Measurements from ENCODE around the gene HIPK2. TPM values are rescaled to one million over a fixed set of nuclear protein-coding genes. Genes with fewer than 3 reads are reported as not detected.

Gene HIPK2
- total RNA-seq, 1 donor from 2014 or later = 61.5 TPM

GRCh38 chr7:139641337-139641992, 136.3 kb downstream of the HIPK2 start:
- DNase-seq (ENCODE audit: low read depth, low spot score) = no peak
- no peaks in the 10 kb centered on the region for H3K27me3 Mint-ChIP-seq (ENCODE audit: low read depth)
- peaks cover 18% of the 10 kb centered on the region for H3K4me1 Mint-ChIP-seq
- no peak overlapping the region for H3K4me3 Mint-ChIP-seq
- H3K9me3 Mint-ChIP-seq = peaks cover 3% of the 10 kb centered on the region
- H3K36me3 Mint-ChIP-seq (ENCODE audit: low read depth) = peaks cover 5% of the 10 kb centered on the region
- TF ChIP-seq CTCF (conservative IDR thresholded peaks at IDR 0.05) = no peak
- H3K27ac Mint-ChIP-seq (ENCODE audit: unreplicated experiment) = no peak overlapping the region

GRCh38 chr7:139640681-139641080, 137.1 kb downstream of the HIPK2 start:
- peaks cover 3% of the 10 kb centered on the region for H3K9me3 Mint-ChIP-seq
- no peak overlapping the region for H3K4me3 Mint-ChIP-seq
- H3K4me1 Mint-ChIP-seq = peaks cover 19% of the 10 kb centered on the region
- DNase-seq (ENCODE audit: low read depth, low spot score) = no peak
- no peak overlapping the region for H3K27ac Mint-ChIP-seq (ENCODE audit: unreplicated experiment)
- peaks cover 5% of the 10 kb centered on the region for H3K36me3 Mint-ChIP-seq (ENCODE audit: low read depth)
- H3K27me3 Mint-ChIP-seq (ENCODE audit: low read depth) = no peaks in the 10 kb centered on the region
- TF ChIP-seq CTCF (conservative IDR thresholded peaks at IDR 0.05) = no peak

GRCh38 chr7:139639563-139639962, 138.2 kb downstream of the HIPK2 start:
- H3K4me1 Mint-ChIP-seq = peaks cover 19% of the 10 kb centered on the region
- DNase-seq (ENCODE audit: low read depth, low spot score) = no peak
- H3K4me3 Mint-ChIP-seq = no peak overlapping the region
- H3K36me3 Mint-ChIP-seq (ENCODE audit: low read depth) = peaks cover 5% of the 10 kb centered on the region
- TF ChIP-seq CTCF (conservative IDR thresholded peaks at IDR 0.05) = no peak
- peak overlapping the region; percentile 53 for H3K27ac Mint-ChIP-seq (ENCODE audit: unreplicated experiment)
- peaks cover 3% of the 10 kb centered on the region for H3K9me3 Mint-ChIP-seq
- no peaks in the 10 kb centered on the region for H3K27me3 Mint-ChIP-seq (ENCODE audit: low read depth)

- DNase-seq (ENCODE audit: low read depth, low spot score) = no peak
- no peaks in the 10 kb centered on the region for H3K27me3 Mint-ChIP-seq (ENCODE audit: low read depth)
- H3K4me1 Mint-ChIP-seq = peaks cover 28% of the 10 kb centered on the region
- H3K9me3 Mint-ChIP-seq = peaks cover 3% of the 10 kb centered on the region
- no peak overlapping the region for H3K4me3 Mint-ChIP-seq
- H3K36me3 Mint-ChIP-seq (ENCODE audit: low read depth) = peaks cover 10% of the 10 kb centered on the region
- peak overlapping the region; percentile 69 for H3K27ac Mint-ChIP-seq (ENCODE audit: unreplicated experiment)
- no peak for TF ChIP-seq CTCF (conservative IDR thresholded peaks at IDR 0.05)
These were observed 142.1 kb downstream of the HIPK2 start for GRCh38 chr7:139635526-139636302.

- Mint-ChIP-seq H3K9me3 (peaks cover 3% of the 10 kb centered on the region), H3K27ac (ENCODE audit: unreplicated experiment) (peak overlapping the region; percentile 35), H3K36me3 (ENCODE audit: low read depth) (peaks cover 16% of the 10 kb centered on the region), H3K4me3 (no peak overlapping the region), H3K4me1 (peaks cover 31% of the 10 kb centered on the region), H3K27me3 (ENCODE audit: low read depth) (no peaks in the 10 kb centered on the region)
- DNase-seq (ENCODE audit: low read depth, low spot score) = no peak
- TF ChIP-seq CTCF (conservative IDR thresholded peaks at IDR 0.05) = no peak
These were observed 143.7 kb downstream of the HIPK2 start for GRCh38 chr7:139634087-139634486.
